ENCODE results near the gene ZNF541.

DNA sequence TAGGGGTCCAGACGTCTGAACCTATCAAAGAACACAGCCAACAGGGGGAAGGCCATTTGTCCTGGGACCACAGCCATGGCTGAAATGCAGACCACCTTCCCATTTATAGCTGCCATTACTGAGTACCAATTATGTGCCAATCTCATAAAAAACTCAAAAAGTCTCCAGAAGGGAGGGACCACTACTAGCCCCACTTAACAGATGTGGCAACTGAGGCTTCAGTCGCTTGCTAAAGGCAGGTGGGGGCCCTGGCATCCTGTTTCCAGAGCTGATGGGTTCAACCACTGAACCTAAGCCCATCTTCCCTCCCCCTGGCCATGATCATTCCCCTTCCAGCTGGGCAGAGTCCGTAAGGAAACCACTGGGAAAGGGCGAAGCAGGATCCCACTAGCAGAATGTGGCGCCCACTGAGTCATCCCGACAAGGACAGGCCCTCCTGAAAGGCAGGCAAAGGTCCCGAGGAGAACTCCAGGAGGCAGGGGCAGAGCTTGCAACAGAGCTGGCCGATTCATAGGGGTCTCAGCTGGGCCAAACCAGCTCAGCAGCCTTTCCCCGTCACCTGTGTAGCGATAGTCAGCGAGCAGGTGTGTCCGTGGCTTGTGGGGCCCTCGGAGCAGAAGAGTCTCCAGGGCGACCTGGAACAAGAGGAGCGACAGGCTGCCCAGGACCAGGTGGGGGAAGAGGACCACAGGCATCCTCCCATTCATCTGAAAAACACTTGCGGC, 43.8 kb downstream of the ZNF541 start:
- TF ChIP-seq, protein P1, sequence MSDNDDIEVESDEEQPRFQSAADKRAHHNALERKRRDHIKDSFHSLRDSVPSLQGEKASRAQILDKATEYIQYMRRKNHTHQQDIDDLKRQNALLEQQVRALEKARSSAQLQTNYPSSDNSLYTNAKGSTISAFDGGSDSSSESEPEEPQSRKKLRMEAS (IDR thresholded peaks at IDR 0.05; ENCODE audit: insufficient read depth, insufficient read length): no peak
- TF ChIP-seq EZH2 (IDR thresholded peaks at IDR 0.05; ENCODE audit: borderline replicate concordance, low read depth, low read length, severe bottlenecking): no peak
- TF ChIP-seq, protein P2, sequence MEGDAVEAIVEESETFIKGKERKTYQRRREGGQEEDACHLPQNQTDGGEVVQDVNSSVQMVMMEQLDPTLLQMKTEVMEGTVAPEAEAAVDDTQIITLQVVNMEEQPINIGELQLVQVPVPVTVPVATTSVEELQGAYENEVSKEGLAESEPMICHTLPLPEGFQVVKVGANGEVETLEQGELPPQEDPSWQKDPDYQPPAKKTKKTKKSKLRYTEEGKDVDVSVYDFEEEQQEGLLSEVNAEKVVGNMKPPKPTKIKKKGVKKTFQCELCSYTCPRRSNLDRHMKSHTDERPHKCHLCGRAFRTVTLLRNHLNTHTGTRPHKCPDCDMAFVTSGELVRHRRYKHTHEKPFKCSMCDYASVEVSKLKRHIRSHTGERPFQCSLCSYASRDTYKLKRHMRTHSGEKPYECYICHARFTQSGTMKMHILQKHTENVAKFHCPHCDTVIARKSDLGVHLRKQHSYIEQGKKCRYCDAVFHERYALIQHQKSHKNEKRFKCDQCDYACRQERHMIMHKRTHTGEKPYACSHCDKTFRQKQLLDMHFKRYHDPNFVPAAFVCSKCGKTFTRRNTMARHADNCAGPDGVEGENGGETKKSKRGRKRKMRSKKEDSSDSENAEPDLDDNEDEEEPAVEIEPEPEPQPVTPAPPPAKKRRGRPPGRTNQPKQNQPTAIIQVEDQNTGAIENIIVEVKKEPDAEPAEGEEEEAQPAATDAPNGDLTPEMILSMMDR (IDR thresholded peaks at IDR 0.05; ENCODE audit: extremely low read depth in 1 of 2, insufficient read depth in 1 of 2, low read depth in 1 of 2, low read length in 2 of 2): no peak
- TF ChIP-seq POLR2A (IDR thresholded peaks at IDR 0.05; ENCODE audit: low read depth, low read length): no peak
- no peak for TF ChIP-seq POLR2AphosphoS5 (IDR thresholded peaks at IDR 0.05; ENCODE audit: insufficient read depth, low read depth, low read length)
- no peak for TF ChIP-seq FOS (IDR thresholded peaks at IDR 0.05; ENCODE audit: borderline replicate concordance, insufficient read depth, low read length)
